ENCODE results near the gene HTRA3.

The HTRA3 gene

DNA sequence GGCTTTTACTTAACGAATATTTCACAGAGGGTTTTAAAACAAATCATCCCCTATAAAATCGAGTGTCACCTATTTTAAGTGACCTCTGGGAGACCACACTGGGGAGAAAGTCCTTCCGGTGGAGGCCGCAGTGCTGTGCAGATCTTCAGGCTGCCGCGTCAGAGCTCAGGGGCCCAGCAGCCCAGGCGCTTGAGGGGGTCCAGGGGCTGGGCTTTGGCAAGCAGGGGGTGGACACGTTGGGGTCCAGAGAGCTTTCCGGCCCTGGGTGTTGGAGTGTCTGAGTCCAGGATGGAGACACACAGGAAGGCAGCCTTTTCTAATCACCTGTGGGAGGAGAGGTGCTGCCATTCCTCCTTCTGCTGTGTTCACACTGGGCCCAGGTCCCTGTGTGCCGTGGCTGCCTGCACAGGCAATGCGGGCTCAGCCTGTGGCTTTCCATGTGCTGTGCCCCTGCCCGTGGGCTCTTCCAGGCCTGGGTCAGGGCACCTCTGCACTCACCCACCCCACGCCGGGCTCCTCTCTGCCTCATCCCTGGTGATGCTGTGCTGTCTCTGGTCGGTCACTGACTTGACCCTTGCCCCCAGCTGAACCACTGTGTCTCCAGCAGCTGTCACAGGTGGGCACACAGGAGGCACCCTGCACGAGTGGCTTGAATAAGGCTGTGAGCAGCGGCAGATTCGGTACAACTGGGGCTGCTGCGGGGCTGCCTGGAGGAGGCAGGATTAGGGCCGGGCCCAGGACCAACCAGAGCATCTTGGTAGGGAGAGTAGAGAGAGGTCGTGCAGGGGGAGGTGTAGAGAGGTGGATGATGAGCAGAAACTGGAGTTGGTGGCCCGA is 10.0 kb downstream of the HTRA3 start:
- CTCF ChIA-PET = interaction anchor here (2.0 kb wide), 1 partner anchor 38 kb away, joined by 6 read pairs; no protein-coding TSS in a partner anchor
- no peak overlapping the region for H3K4me3 ChIP-seq (ENCODE audit: low read depth, low read length)
- TF ChIP-seq, protein P1, sequence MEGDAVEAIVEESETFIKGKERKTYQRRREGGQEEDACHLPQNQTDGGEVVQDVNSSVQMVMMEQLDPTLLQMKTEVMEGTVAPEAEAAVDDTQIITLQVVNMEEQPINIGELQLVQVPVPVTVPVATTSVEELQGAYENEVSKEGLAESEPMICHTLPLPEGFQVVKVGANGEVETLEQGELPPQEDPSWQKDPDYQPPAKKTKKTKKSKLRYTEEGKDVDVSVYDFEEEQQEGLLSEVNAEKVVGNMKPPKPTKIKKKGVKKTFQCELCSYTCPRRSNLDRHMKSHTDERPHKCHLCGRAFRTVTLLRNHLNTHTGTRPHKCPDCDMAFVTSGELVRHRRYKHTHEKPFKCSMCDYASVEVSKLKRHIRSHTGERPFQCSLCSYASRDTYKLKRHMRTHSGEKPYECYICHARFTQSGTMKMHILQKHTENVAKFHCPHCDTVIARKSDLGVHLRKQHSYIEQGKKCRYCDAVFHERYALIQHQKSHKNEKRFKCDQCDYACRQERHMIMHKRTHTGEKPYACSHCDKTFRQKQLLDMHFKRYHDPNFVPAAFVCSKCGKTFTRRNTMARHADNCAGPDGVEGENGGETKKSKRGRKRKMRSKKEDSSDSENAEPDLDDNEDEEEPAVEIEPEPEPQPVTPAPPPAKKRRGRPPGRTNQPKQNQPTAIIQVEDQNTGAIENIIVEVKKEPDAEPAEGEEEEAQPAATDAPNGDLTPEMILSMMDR (IDR thresholded peaks at IDR 0.05; ENCODE audit: insufficient read depth, low read length, missing control alignments) = no peak

DNA sequence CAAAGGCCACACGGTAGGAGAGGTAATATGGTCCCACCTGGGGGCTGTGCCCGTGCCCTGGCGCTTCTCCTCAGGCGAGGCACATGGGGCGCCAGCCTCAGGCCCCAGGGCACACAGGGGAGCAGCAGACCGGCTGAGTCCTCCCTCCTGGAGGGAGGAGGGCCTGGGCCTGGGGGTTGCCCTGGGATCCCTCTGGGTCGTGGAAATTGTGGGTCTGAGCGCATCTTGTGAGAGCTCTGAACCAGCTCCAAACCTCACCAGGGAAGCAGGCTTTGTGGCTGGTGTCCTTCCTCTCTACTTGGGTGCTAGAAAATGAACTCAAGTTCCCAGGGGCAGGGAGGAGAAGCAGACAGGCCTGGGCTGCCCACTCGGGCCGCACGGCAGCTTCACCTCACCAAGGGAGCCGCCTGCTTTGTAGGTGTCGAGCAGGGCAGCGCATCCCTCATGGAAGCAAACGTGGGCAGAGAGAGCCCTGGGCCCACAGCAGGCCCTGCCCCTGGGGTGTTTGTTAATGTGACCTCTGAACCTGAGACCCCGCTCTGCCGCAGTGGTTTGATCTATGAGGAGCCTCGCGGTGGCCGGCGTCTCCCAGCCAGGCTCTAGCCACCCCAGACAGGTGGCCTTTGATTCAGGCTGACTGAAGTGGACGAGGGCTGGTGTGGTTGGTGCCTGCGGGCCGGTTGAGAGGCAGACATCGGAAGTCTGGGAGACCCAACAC is 10.8 kb downstream of the HTRA3 start:
- TF ChIP-seq, protein P1 (IDR thresholded peaks at IDR 0.05; ENCODE audit: insufficient read depth, low read length, missing control alignments) = no peak
- H3K4me3 ChIP-seq (ENCODE audit: low read depth, low read length) = no peak overlapping the region
- no peak for DNase-seq (ENCODE audit: low read depth, low spot score)
- POLR2A ChIA-PET = interaction anchor here (0.6 kb wide), 1 partner anchor 227 kb away, joined by 4 read pairs; no protein-coding TSS in a partner anchor
- CTCF ChIA-PET = no interaction called here

More for the DNA sequence above, 10.0 kb downstream of the HTRA3 start:
- POLR2A ChIA-PET = no interaction called here
- DNase-seq (ENCODE audit: low read depth, low spot score) = no peak

DNA sequence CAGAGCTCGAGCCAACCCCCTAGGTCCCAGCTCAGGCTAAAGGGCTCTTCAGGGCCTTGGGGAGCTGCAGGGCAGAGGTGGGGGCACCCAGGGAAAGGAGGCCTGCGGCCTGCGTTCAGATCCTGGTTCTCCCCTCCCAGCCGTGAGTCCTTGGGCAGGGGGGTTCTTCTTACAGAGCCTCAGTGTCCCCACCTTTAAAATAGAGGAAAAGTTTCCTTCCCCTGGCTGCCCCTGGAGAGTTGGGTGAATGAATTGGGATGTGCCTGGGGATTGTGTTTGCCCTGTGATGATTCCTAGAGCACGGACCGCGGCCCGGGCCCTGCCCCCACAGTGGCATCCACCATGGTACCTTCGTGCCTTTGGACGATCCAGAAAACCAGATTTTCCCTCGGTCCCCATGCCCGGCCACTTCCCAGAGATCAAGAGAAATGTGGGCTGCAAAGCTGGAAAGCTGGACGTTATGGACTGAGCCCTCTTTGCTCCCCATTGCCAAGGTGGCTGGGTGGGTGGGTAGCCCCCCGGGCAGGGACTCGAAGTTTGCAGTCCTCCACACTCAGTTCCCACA is 11.4 kb downstream of the HTRA3 start:
- ChIA-PET POLR2A (interaction anchor here (0.6 kb wide), 1 partner anchor 226 kb away, joined by 4 read pairs; no protein-coding TSS in a partner anchor), CTCF (no interaction called here)
- no peak overlapping the region for H3K4me3 ChIP-seq (ENCODE audit: low read depth, low read length)
- no peak for DNase-seq (ENCODE audit: low read depth, low spot score)
- TF ChIP-seq, protein P1 (IDR thresholded peaks at IDR 0.05; ENCODE audit: insufficient read depth, low read length, missing control alignments) = no peak

DNA sequence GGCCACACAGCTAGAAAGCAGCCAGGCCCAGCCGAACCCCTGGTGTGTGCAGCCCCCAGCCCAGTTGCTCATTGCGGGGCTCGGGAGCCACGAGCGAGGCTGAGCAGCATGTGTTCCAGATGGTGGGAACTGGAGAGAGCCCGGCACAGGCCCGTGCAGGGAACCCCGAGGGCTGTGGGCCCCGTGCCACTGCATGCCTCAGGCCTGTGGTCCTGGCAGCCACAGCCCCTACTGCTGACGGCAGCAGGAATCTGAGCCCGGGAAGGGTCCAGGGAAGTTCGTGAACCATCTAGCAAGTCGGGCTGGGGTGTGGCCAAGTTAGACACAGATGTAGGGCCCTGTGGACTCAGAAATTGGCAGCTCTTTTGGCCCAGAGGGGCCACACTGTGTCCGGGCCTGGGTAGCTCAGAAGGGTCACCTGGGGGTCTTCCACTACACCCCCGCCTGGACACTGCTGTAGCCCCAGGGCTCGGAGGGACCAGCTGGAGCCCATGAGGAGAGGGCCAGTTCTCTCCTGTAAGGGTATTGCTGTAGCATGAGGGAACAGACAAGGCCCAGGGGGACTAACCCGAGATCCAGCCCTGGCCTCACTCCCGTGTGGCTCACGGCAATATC is 12.1 kb downstream of the HTRA3 start:
- peak; percentile 23 for DNase-seq (ENCODE audit: low read depth, low spot score)
- POLR2A ChIA-PET = no interaction called here
- CTCF ChIA-PET = interaction anchor here (0.9 kb wide), 1 partner anchor 121 kb away, joined by 3 read pairs; no protein-coding TSS in a partner anchor
- no peak overlapping the region for H3K4me3 ChIP-seq (ENCODE audit: low read depth, low read length)
- TF ChIP-seq, protein P1 (IDR thresholded peaks at IDR 0.05; ENCODE audit: insufficient read depth, low read length, missing control alignments) = no peak

DNA sequence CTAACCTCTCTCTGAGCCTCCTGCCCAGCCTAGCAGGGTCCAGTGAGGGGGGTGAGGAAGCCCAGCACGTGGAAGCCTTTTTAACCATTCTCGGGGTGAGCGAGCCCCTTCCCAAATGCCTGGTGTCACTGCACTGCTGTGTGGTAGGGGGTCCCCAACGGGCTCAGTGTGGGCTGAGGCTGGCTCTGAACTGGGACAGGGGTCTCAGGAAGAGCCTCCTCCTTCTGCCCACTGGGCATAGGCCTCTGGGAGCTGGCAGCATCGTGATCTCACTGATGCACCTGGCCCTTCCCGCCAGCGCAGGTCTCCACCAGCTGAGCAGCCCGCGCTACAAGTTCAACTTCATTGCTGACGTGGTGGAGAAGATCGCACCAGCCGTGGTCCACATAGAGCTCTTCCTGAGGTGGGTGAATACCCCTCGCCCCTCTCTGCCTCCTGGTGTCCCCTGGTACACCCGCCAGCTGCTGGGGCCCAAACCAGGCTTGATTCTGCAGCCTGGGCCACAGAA is 12.6 kb downstream of the HTRA3 start:
- CTCF ChIA-PET = interaction anchor here (0.9 kb wide), 1 partner anchor 121 kb away, joined by 3 read pairs; no protein-coding TSS in a partner anchor
- DNase-seq (ENCODE audit: low read depth, low spot score) = no peak
- POLR2A ChIA-PET = no interaction called here
- H3K4me3 ChIP-seq (ENCODE audit: low read depth, low read length) = no peak overlapping the region
- TF ChIP-seq, protein P1 (IDR thresholded peaks at IDR 0.05; ENCODE audit: insufficient read depth, low read length, missing control alignments) = no peak

Measured in AG04449 (cell line).